ENCODE measurements around the gene PNRC2. TPM values are rescaled to one million over a fixed set of nuclear protein-coding genes. Genes with fewer than 3 reads are reported as not detected.

Gene PNRC2
- total and polyA plus RNA-seq, 11 donors, result 64.1 to 137 (median 80.5) TPM

GRCh38 chr1:23977187-23977853 is 17.7 kb downstream of the PNRC2 start:
- peak overlapping the region in 5 of 12 donors; percentile 7 to 97 (median 84) for H3K4me3 ChIP-seq
- no peaks in the 10 kb centered on the region for H3K27me3 ChIP-seq
- peaks cover 0 to 46% (median 36%) of the 10 kb centered on the region in 9 donors for H3K36me3 ChIP-seq
- 46 to 56% (median 52%) methylated on average over 4 of the region's 4 CpGs for WGBS, 4 donors
- ATAC-seq (no peak), DNase-seq (no peak)
- TF ChIP-seq CTCF (IDR thresholded peaks at IDR 0.05) (no peak), POLR2A (IDR thresholded peaks at IDR 0.05) (no peak)
- peak overlapping the region in 6 of 12 donors; percentile 30 to 97 (median 40) for H3K27ac ChIP-seq
- peaks cover 5 to 57% (median 44%) of the 10 kb centered on the region in 12 donors for H3K4me1 ChIP-seq
- intact Hi-C loops (cut with DNase I), result loop anchor here in 4 of 10 donors (2.0 to 5.0 kb wide), 3 partner anchors 15 to 50 kb away; no protein-coding TSS in a partner anchor
- H3K9me3 ChIP-seq, result no peaks in the 10 kb centered on the region

- H3K27me3 ChIP-seq, result no peaks in the 10 kb centered on the region
- peaks cover 0 to 41% (median 32%) of the 10 kb centered on the region in 9 donors for H3K36me3 ChIP-seq
- 22 to 46% (median 28%) methylated on average over 1 of the region's 1 CpG for WGBS, 4 donors
- no peaks in the 10 kb centered on the region for H3K9me3 ChIP-seq
- intact Hi-C loops (cut with DNase I), result loop anchor here in 8 of 10 donors (2.0 to 5.0 kb wide), 7 partner anchors 15 to 51 kb away; no protein-coding TSS in a partner anchor
- peak overlapping the region in 6 of 12 donors; percentile 4 to 98 (median 61) for H3K27ac ChIP-seq
- no peak for DNase-seq
- ATAC-seq, result no peak
- TF ChIP-seq POLR2A (IDR thresholded peaks at IDR 0.05) (no peak), CTCF (IDR thresholded peaks at IDR 0.05) (no peak)
- peaks cover 5 to 57% (median 44%) of the 10 kb centered on the region in 12 donors for H3K4me1 ChIP-seq
- peak overlapping the region in 6 of 12 donors; percentile 80 to 97 (median 90) for H3K4me3 ChIP-seq
Observed at GRCh38 chr1:23977854-23978191, 18.2 kb downstream of the PNRC2 start.

- peaks cover 5 to 56% (median 44%) of the 10 kb centered on the region in 12 donors for H3K4me1 ChIP-seq
- TF ChIP-seq CTCF (IDR thresholded peaks at IDR 0.05), result no peak
- TF ChIP-seq POLR2A (IDR thresholded peaks at IDR 0.05), result no peak
- no peak for ATAC-seq
- WGBS, 4 donors, result 1 to 3% (median 2%) methylated on average over 4 of the region's 4 CpGs
- H3K36me3 ChIP-seq, result peaks cover 0 to 32% (median 23%) of the 10 kb centered on the region in 9 donors
- intact Hi-C loops (cut with DNase I), result loop anchor here in 8 of 10 donors (2.0 to 5.0 kb wide), 6 partner anchors 18 to 50 kb away; no protein-coding TSS in a partner anchor
- no peaks in the 10 kb centered on the region for H3K9me3 ChIP-seq
- H3K4me3 ChIP-seq, result peak overlapping the region; percentile 69 to 97 (median 90)
- no peaks in the 10 kb centered on the region for H3K27me3 ChIP-seq
- peak overlapping the region in 9 of 12 donors; percentile 91 to 99 (median 97) for H3K27ac ChIP-seq
- DNase-seq, result no peak
Observed at GRCh38 chr1:23978805-23979204, 19.2 kb downstream of the PNRC2 start.

GRCh38 chr1:23979387-23979880 is 19.8 kb downstream of the PNRC2 start:
- 0 to 2% (median 0%) methylated on average over 13 of the region's 13 CpGs for WGBS, 4 donors
- H3K36me3 ChIP-seq, result peaks cover 0 to 27% (median 17%) of the 10 kb centered on the region in 9 donors
- intact Hi-C loops (cut with DNase I), result loop anchor here in 8 of 10 donors (2.0 to 5.0 kb wide), 6 partner anchors 19 to 49 kb away; no protein-coding TSS in a partner anchor
- TF ChIP-seq POLR2A (IDR thresholded peaks at IDR 0.05), result no peak
- no peak for TF ChIP-seq CTCF (IDR thresholded peaks at IDR 0.05)
- no peak for DNase-seq
- no peaks in the 10 kb centered on the region for H3K27me3 ChIP-seq
- no peaks in the 10 kb centered on the region for H3K9me3 ChIP-seq
- ATAC-seq, result no peak
- H3K4me1 ChIP-seq, result peaks cover 5 to 56% (median 42%) of the 10 kb centered on the region in 12 donors
- H3K4me3 ChIP-seq, result peak overlapping the region; percentile 69 to 97 (median 90)
- H3K27ac ChIP-seq, result peak overlapping the region; percentile 85 to 99 (median 97)
